Stimulated activated CD4-positive, alpha-beta T cell treated with anti-CD3 and anti-CD28 coated beads, Interleukin-2, amount 100 ng/mL, for 4 hours (primary cell): Measurements from ENCODE around the gene IL1RAPL1.

Source experiments
- DNase-seq: peaks from one replicate; pipeline ENCODE4 v3.0.0-alpha.2; 2020; ENCODE audit warnings: low read depth

The IL1RAPL1 gene

GRCh38 chrX:29653721-29654120 lies 1066.5 kb downstream of the IL1RAPL1 start:
- no peak for DNase-seq

- DNase-seq, result no peak
These were observed 1072.7 kb downstream of the IL1RAPL1 start for GRCh38 chrX:29659911-29660310.

GRCh38 chrX:29661290-29661689 lies 1074.0 kb downstream of the IL1RAPL1 start:
- DNase-seq, result no peak

GRCh38 chrX:29662101-29662500 lies 1074.9 kb downstream of the IL1RAPL1 start:
- no peak for DNase-seq

GRCh38 chrX:29662759-29663503 lies 1075.7 kb downstream of the IL1RAPL1 start:
- DNase-seq, result no peak

GRCh38 chrX:29665532-29665931 lies 1078.3 kb downstream of the IL1RAPL1 start:
- DNase-seq, result no peak

- no peak for DNase-seq
These were observed 1079.1 kb downstream of the IL1RAPL1 start for GRCh38 chrX:29666366-29666765.

- no peak for DNase-seq
These were observed 1084.2 kb downstream of the IL1RAPL1 start for GRCh38 chrX:29671421-29671820.

GRCh38 chrX:29687687-29688086 lies 1100.4 kb downstream of the IL1RAPL1 start:
- no peak for DNase-seq

- no peak for DNase-seq
These were observed 1102.8 kb downstream of the IL1RAPL1 start for GRCh38 chrX:29690061-29690460.

GRCh38 chrX:29691044-29691443 lies 1103.8 kb downstream of the IL1RAPL1 start:
- no peak for DNase-seq

GRCh38 chrX:29693912-29694311 lies 1106.7 kb downstream of the IL1RAPL1 start:
- DNase-seq, result no peak

GRCh38 chrX:29699239-29699638 lies 1112.0 kb downstream of the IL1RAPL1 start:
- no peak for DNase-seq

GRCh38 chrX:29707088-29707487 lies 1119.8 kb downstream of the IL1RAPL1 start:
- DNase-seq, result no peak

- DNase-seq, result no peak
These were observed 1133.9 kb downstream of the IL1RAPL1 start for GRCh38 chrX:29721152-29721551.

GRCh38 chrX:29724316-29724715 lies 1137.1 kb downstream of the IL1RAPL1 start:
- no peak for DNase-seq

- DNase-seq, result no peak
These were observed 1139.6 kb downstream of the IL1RAPL1 start for GRCh38 chrX:29726811-29727210.

- no peak for DNase-seq
These were observed 1141.4 kb downstream of the IL1RAPL1 start for GRCh38 chrX:29728639-29729038.

GRCh38 chrX:29744966-29745365 lies 1157.7 kb downstream of the IL1RAPL1 start:
- DNase-seq, result no peak

GRCh38 chrX:29746326-29746725 lies 1159.1 kb downstream of the IL1RAPL1 start:
- no peak for DNase-seq

- no peak for DNase-seq
These were observed 1174.8 kb downstream of the IL1RAPL1 start for GRCh38 chrX:29762006-29762405.

GRCh38 chrX:29775890-29776289 lies 1188.6 kb downstream of the IL1RAPL1 start:
- no peak for DNase-seq

GRCh38 chrX:29787656-29788055 lies 1200.4 kb downstream of the IL1RAPL1 start:
- no peak for DNase-seq

- no peak for DNase-seq
These were observed 1201.9 kb downstream of the IL1RAPL1 start for GRCh38 chrX:29788991-29789699.
